Activated T-helper 17 cell treated with anti-CD3 and anti-CD28 coated beads, Interleukin-2, amount 50 U/mL, for 72 hours (primary cell): ENCODE data around the gene IL13RA1. TPM values are rescaled to one million over a fixed set of nuclear protein-coding genes. Genes with fewer than 3 reads are reported as not detected.
"Not testable (repeated sequence)": the region's sequence is repeated elsewhere in the genome, so short reads cannot be mapped to it uniquely, and the experiment has no call there.

Experiments used
- ATAC-seq: fragments of 150-1000 bp; cut with Tn5 transposase; replicated peaks from 2 replicates; pipeline ENCODE4 v1.10.0; 2021; ENCODE audit warnings: mild to moderate bottlenecking, moderate library complexity
- H3K27ac Mint-ChIP-seq: one replicate; pipeline ENCODE4 v1.8.0; 2022; ENCODE audit warnings: mixed read lengths
- H3K27me3 Mint-ChIP-seq: one replicate; pipeline ENCODE4 v1.8.0; 2022; ENCODE audit warnings: mixed read lengths
- H3K36me3 Mint-ChIP-seq: one replicate; pipeline ENCODE4 v1.8.0; 2022; ENCODE audit warnings: low read depth, mild to moderate bottlenecking, mixed read lengths
- H3K4me1 Mint-ChIP-seq: one replicate; pipeline ENCODE4 v1.8.0; 2022; ENCODE audit warnings: mixed read lengths
- H3K4me3 Mint-ChIP-seq: one replicate; pipeline ENCODE4 v1.8.0; 2022; ENCODE audit warnings: mild to moderate bottlenecking, mixed read lengths
- H3K9me3 Mint-ChIP-seq: one replicate; pipeline ENCODE4 v1.8.0; 2022; ENCODE audit warnings: mixed read lengths
- total RNA-seq, 2 donors: library from RNA; stranded (reverse); gene quantifications; one replicate each; pipeline ENCODE4 v1.2.3, GENCODE V29; 2022

Gene IL13RA1
- total RNA-seq, 2 donors from 2014 or later = 0.45 to 1.2 TPM

DNA sequence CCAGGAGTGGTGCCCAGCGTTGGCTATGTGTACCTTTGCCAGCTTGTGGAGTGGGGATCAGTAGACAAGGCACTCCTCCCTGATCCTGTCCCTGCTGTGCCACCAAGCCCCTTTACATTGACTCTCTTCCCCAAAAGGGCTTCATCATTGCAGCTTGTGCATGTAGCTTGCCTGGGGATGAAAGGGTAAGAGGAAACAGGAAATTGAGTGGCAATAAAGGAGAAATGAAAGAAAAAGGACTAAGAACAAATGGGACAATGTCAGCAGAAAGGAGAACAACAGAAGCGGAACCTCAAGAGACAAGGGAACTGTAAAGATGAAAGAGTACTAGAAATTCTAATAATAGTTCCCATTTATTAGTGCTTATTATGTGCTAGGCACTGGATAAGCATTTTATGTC lies 8.7 kb upstream of the IL13RA1 start:
- Mint-ChIP-seq H3K4me1 (no peaks in the 10 kb centered on the region), H3K4me3 (no peak overlapping the region), H3K27me3 (peaks cover 7% of the 10 kb centered on the region), H3K36me3 (no peaks in the 10 kb centered on the region), H3K9me3 (no peaks in the 10 kb centered on the region), H3K27ac (no peak overlapping the region)
- no peak for ATAC-seq

DNA sequence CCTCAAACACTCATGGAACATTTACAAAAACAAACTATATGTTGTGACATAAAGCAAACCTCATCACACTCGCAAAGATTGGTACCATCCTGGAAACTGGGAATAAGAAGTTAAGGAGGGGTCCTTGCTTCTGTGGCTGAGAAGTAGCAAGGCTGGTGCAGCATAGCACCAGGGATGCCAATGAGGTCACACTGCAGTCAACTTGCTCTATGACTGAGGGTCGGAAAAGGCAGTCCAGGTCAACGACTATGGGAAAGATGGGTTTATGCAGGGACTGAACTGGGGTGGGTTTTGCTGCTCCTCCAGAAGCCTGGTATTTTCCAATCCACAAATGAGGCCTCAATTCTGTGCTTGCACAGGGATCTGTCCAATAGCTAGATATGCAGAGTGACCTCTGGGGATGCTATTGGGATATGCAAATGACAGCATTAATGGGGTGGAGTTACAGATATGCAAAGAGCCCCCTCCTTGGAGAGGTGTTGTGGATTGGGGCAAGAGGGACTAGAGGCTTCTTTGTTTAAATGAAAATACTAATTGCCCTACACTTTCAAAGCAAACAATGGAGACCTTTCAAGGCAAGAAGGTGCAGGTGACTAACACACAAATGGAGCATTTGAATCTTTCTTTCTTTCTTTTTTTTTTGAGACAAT lies 7.2 kb upstream of the IL13RA1 start:
- no peak for ATAC-seq
- Mint-ChIP-seq H3K36me3 (no peaks in the 10 kb centered on the region), H3K27me3 (peaks cover 7% of the 10 kb centered on the region), H3K9me3 (no peaks in the 10 kb centered on the region), H3K4me3 (no peak overlapping the region), H3K27ac (no peak overlapping the region), H3K4me1 (no peaks in the 10 kb centered on the region)

- no peak for ATAC-seq
- H3K4me1 Mint-ChIP-seq = no peaks in the 10 kb centered on the region
- H3K36me3 Mint-ChIP-seq = no peaks in the 10 kb centered on the region
- no peak overlapping the region for H3K4me3 Mint-ChIP-seq
- no peak overlapping the region for H3K27ac Mint-ChIP-seq
- no peaks in the 10 kb centered on the region for H3K9me3 Mint-ChIP-seq
- peaks cover 10% of the 10 kb centered on the region for H3K27me3 Mint-ChIP-seq
Observed at GRCh38 chrX:118723376-118723775, 4.0 kb upstream of the IL13RA1 start.

DNA sequence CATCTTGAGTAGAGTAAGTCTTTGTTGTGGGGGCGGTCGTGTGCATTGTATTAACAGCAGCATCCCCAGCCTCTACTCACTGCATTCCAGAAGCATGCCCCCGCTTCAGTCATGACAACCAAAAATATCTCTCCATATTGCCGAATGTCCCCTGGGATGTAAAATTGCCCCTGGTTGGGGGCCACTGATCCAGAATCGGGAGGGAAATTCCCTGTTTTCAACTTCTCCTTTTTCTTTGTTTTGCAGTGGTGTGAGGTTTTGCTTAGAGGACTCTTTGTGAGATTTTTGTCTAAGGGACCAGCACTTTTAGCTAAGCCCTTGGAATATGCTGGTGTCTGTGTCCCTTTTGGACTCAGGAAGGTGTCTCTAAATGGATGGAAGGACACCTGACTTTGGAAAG lies 3.0 kb upstream of the IL13RA1 start:
- ATAC-seq = no peak
- Mint-ChIP-seq H3K4me3 (no peak overlapping the region), H3K27me3 (peaks cover 14% of the 10 kb centered on the region), H3K9me3 (no peaks in the 10 kb centered on the region), H3K27ac (no peak overlapping the region), H3K4me1 (no peaks in the 10 kb centered on the region), H3K36me3 (no peaks in the 10 kb centered on the region)

DNA sequence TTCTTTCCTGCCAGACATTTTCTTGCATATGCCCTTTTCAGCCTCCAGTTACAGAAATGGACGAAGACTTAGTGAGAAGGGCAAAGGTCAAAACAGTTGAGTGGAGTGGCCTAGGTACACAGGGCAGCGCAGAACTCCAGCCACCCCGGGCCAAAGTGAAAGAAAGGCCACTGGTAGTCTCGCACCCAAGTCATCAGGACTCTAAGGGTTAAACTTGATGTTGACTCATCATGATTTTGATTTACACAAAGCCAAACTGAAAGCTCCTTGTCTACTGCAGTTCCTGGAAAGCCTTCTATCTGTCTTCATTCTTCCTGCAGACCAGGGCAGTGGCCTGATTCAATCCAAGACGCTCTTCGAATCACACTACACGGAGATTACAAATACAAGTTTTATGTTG lies 2.6 kb upstream of the IL13RA1 start:
- no peak for ATAC-seq
- Mint-ChIP-seq H3K4me1 (no peaks in the 10 kb centered on the region), H3K36me3 (no peaks in the 10 kb centered on the region), H3K27me3 (peaks cover 13% of the 10 kb centered on the region), H3K4me3 (no peak overlapping the region), H3K9me3 (no peaks in the 10 kb centered on the region), H3K27ac (no peak overlapping the region)

DNA sequence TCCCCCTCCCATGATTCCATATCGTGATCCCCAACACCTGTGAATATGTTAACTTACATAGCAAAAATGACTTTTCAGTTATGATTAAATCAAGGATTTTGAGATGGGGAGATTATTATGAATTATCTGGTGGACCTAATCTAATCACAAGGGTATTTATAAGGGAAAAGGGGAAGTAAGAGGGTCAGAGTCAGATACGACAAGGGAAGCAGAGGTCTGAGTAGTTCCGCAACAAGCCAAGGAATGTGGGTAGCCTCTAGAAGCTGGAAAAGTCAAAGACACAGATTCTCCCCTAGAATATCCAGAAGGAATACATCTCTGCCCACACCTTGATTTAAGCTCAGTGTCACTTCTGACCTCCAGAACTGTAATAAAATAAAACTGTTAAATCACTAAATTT lies 1.0 kb upstream of the IL13RA1 start:
- H3K4me3 Mint-ChIP-seq = peak overlapping the region; percentile 54
- ATAC-seq = no peak
- no peaks in the 10 kb centered on the region for H3K4me1 Mint-ChIP-seq
- no peak overlapping the region for H3K27ac Mint-ChIP-seq
- H3K36me3 Mint-ChIP-seq = no peaks in the 10 kb centered on the region
- H3K27me3 Mint-ChIP-seq = peaks cover 18% of the 10 kb centered on the region
- H3K9me3 Mint-ChIP-seq = no peaks in the 10 kb centered on the region

- peak overlapping the region; percentile 38 for H3K4me3 Mint-ChIP-seq
- no peaks in the 10 kb centered on the region for H3K4me1 Mint-ChIP-seq
- H3K9me3 Mint-ChIP-seq = no peaks in the 10 kb centered on the region
- peaks cover 18% of the 10 kb centered on the region for H3K27me3 Mint-ChIP-seq
- no peak overlapping the region for H3K27ac Mint-ChIP-seq
- no peak for ATAC-seq
- H3K36me3 Mint-ChIP-seq = no peaks in the 10 kb centered on the region
Observed at GRCh38 chrX:118727686-118728339, 407 bp downstream of the IL13RA1 start.

GRCh38 chrX:118729042-118729652 lies 1.7 kb downstream of the IL13RA1 start:
- H3K9me3 Mint-ChIP-seq = no peaks in the 10 kb centered on the region
- no peak for ATAC-seq
- H3K4me1 Mint-ChIP-seq = no peaks in the 10 kb centered on the region
- H3K27ac Mint-ChIP-seq = no peak overlapping the region
- H3K36me3 Mint-ChIP-seq = no peaks in the 10 kb centered on the region
- peaks cover 18% of the 10 kb centered on the region for H3K27me3 Mint-ChIP-seq
- no peak overlapping the region for H3K4me3 Mint-ChIP-seq

GRCh38 chrX:118730500-118731247 lies 3.3 kb downstream of the IL13RA1 start:
- no peaks in the 10 kb centered on the region for H3K9me3 Mint-ChIP-seq
- no peaks in the 10 kb centered on the region for H3K4me1 Mint-ChIP-seq
- H3K27ac Mint-ChIP-seq = no peak overlapping the region
- ATAC-seq = no peak
- H3K27me3 Mint-ChIP-seq = peaks cover 22% of the 10 kb centered on the region
- no peaks in the 10 kb centered on the region for H3K36me3 Mint-ChIP-seq
- H3K4me3 Mint-ChIP-seq = no peak overlapping the region

DNA sequence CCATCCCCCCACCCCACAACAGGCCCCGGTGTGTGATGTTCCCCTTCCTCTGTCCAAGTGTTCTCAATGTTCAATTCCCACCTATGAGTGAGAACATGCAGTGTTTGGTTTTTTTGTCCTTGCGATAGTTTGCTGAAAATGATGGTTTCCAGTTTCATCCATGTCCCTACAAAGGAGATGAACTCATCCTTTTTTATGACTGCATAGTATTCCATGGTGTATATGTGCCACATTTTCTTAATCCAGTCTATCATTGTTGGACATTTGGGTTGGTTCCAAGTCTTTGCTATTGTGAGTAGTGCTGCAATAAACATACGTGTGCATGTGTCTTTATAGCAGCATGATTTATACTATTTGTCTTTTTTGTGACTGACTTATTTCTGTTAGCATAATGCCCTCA lies 5.1 kb downstream of the IL13RA1 start:
- not testable (repeated sequence) for H3K4me3 Mint-ChIP-seq, H3K4me1 Mint-ChIP-seq, H3K27ac Mint-ChIP-seq, H3K36me3 Mint-ChIP-seq, ATAC-seq, H3K9me3 Mint-ChIP-seq
- H3K27me3 Mint-ChIP-seq = peaks cover 28% of the 10 kb centered on the region

DNA sequence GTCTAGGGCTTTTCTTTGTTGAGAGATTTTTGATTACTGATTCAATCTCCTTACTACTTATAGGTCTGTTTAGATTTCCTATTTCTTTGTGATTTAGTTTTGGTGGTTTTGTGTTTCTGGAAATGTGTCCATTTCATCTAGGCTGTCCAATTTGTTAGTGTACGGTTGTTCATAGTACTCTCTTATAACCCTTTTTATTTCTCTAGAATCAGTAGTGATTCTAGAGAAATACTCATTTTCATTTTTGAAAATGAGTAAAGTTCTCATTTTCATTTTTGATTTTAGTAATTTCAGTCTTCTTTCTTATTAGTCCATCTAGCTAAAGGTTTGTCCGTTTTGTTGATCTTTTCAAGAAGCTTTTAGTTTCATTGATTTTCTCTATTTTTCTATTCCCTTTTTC lies 7.5 kb downstream of the IL13RA1 start:
- peaks cover 3% of the 10 kb centered on the region for H3K9me3 Mint-ChIP-seq
- peak; percentile 47 for ATAC-seq
- H3K4me1 Mint-ChIP-seq = no peaks in the 10 kb centered on the region
- H3K27ac Mint-ChIP-seq = no peak overlapping the region
- H3K4me3 Mint-ChIP-seq = no peak overlapping the region
- H3K27me3 Mint-ChIP-seq = peaks cover 25% of the 10 kb centered on the region
- no peaks in the 10 kb centered on the region for H3K36me3 Mint-ChIP-seq

DNA sequence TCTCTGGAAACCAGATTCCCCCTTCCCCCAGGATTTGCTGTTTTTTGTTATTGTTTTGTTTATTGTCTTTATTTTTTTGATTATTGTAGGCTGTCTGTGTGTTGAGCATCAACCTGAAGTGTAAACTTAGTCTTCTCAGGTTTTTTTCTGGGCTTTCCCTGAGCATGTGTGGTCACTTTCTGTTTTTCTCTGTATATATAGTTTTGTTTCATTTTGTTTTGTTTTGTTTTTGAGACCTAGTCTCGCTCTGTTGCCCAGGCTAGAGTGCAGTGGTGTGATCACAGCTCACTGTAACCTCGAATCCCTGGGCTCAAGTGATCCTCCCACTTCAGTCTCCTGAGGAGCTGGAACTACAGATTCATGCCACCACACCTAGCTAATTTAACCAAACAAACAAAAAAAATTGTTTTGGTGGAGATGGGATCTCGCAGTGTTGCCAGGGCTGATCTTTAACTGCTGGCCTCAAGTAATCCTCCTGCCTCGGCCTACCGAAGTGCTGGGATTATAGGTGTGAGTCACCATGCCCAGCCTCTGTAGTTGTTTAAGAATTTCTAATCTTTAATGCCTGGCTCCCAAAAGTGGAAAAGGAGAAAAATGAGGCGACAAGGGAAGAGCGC lies 9.1 kb downstream of the IL13RA1 start:
- Mint-ChIP-seq H3K9me3 (peaks cover 3% of the 10 kb centered on the region), H3K27me3 (peaks cover 17% of the 10 kb centered on the region), H3K36me3 (no peaks in the 10 kb centered on the region), H3K4me1 (no peaks in the 10 kb centered on the region), H3K27ac (no peak overlapping the region), H3K4me3 (no peak overlapping the region)
- ATAC-seq = no peak

DNA sequence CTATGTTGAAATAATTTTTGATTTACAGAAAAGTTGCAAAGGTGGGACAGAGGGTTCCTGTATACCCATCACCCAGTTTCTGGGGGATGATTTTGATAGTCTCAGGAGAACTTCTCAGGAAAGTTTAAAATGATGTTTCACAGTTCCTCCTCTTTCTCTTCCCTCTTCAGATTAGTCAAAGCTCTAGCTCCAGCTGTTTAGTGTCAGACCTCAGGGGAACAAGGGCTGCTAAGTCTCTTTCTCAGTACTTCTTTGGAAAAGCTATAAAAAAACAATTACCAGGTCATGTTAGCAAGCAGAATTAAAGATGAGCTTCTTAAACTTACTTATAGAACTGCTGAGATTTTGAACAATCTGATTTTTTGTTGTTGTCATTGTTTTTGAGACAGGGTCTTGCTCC lies 12.2 kb downstream of the IL13RA1 start:
- ATAC-seq = no peak
- no peak overlapping the region for H3K4me3 Mint-ChIP-seq
- peaks cover 16% of the 10 kb centered on the region for H3K27me3 Mint-ChIP-seq

DNA sequence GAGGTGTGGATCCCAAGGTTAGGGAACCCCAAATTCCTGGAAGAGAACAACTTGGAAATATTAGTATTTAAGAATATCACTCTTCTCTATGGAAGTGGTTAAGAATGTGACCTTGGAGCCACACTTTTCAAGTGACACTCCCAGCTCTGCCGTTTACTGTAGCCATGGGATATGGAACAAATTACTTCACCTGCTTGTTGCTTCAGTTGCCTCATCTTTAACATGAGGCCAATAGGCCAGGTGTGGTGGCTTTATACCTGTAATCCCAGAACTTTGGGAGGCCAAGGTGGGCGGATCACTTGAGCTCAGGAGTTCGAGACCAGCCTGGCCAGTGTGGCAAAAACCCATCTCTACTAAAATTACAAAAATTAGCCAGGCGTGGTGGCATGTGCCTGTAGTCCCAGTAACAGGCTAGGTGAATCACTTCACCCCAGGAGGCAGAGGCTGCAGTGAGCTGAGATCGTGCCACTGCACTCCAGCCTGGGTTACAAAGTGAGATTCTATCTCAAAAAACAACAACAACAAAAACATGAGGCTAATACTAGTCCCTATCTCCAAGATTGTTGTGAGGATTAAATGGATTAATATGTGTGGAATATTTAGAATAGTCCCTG lies 13.0 kb downstream of the IL13RA1 start:
- H3K36me3 Mint-ChIP-seq = no peaks in the 10 kb centered on the region
- no peak for ATAC-seq
- no peak overlapping the region for H3K4me3 Mint-ChIP-seq
- H3K27me3 Mint-ChIP-seq = peaks cover 13% of the 10 kb centered on the region
- no peak overlapping the region for H3K27ac Mint-ChIP-seq
- peaks cover 3% of the 10 kb centered on the region for H3K9me3 Mint-ChIP-seq
- H3K4me1 Mint-ChIP-seq = no peaks in the 10 kb centered on the region

More for the DNA sequence above, 12.2 kb downstream of the IL13RA1 start:
- Mint-ChIP-seq H3K4me1 (no peaks in the 10 kb centered on the region), H3K9me3 (peaks cover 3% of the 10 kb centered on the region), H3K36me3 (no peaks in the 10 kb centered on the region), H3K27ac (no peak overlapping the region)
